Measurements from ENCODE around the gene BCKDHB.

BCKDHB gene

DNA sequence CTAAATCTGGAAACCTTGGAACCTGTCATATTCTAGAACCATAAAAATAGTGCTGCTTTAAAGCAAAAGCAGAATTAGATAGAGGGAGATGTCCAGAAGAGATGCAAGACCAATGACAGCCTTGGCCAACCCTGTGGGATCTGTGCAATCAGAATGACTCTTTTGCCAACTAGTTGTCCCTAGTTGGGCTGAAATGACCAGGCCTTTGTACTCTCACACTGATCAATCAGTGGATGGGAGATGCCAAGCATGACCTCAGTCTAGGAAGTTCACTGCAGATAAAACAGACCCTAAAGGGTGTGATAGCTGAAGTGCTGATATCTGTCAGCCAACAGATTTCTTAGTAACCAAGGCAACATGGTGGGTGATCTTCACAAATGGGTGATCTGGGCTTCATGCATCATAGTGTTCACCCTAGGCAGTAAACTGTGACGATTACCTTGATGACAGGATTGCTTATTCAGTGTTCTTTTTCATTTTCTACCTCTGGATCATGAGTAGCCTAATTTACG is 52.1 kb downstream of the BCKDHB start:
- TF ChIP-seq, protein P1, sequence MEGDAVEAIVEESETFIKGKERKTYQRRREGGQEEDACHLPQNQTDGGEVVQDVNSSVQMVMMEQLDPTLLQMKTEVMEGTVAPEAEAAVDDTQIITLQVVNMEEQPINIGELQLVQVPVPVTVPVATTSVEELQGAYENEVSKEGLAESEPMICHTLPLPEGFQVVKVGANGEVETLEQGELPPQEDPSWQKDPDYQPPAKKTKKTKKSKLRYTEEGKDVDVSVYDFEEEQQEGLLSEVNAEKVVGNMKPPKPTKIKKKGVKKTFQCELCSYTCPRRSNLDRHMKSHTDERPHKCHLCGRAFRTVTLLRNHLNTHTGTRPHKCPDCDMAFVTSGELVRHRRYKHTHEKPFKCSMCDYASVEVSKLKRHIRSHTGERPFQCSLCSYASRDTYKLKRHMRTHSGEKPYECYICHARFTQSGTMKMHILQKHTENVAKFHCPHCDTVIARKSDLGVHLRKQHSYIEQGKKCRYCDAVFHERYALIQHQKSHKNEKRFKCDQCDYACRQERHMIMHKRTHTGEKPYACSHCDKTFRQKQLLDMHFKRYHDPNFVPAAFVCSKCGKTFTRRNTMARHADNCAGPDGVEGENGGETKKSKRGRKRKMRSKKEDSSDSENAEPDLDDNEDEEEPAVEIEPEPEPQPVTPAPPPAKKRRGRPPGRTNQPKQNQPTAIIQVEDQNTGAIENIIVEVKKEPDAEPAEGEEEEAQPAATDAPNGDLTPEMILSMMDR (conservative IDR thresholded peaks at IDR 0.05; ENCODE audit: low read depth) = no peak
- DNase-seq (ENCODE audit: low spot score) = no peak
- ChIA-PET CTCF (no interaction called here), POLR2A (ENCODE audit: low non-redundant PET) (no interaction called here)
- H3K27ac ChIP-seq = no peak overlapping the region

DNA sequence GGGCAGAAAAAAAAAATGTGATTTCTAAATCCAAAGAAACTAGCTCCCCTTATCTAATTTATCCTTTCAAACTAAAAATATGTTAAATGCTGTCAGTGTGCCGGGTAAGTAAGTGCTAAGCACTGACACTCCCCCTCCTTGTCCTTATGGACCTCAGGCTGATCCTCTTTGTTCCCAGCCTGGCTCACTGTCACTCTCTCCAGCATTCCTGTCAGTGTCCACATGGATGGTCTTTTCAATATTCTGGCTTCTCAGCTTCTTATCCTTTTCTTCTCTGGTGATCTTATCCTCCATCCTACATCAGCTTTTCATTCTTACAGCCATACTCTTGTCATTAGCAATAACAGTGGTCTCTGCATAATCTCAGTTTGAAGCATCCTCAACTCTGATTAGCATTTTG is 55.0 kb downstream of the BCKDHB start:
- no peak overlapping the region for H3K27ac ChIP-seq
- TF ChIP-seq, protein P1 (conservative IDR thresholded peaks at IDR 0.05; ENCODE audit: low read depth) = no peak
- CTCF ChIA-PET = no interaction called here
- POLR2A ChIA-PET (ENCODE audit: low non-redundant PET) = no interaction called here
- no peak for DNase-seq (ENCODE audit: low spot score)

DNA sequence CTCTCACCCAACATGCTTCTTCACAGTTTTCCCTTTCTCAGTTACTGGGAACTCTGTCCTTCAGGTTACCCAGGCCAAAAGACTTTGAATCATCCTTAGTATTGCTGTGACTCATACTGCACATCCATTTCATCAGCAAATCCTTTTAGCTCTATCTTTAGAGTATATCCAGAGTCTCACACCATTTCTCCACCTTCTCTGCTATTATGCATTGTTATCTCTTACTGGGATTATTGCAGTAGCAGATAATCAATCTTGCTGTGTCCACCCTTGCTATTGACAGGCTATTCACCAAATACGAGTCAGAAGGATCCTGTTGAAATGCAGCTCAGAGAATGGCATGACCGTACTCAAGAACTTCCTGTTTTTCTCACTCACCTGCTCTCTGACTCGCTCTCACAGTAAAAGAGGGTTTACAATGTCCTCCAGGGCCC is 57.3 kb downstream of the BCKDHB start:
- CTCF ChIA-PET = no interaction called here
- DNase-seq (ENCODE audit: low spot score) = peak; percentile 57
- no peak overlapping the region for H3K27ac ChIP-seq

DNA sequence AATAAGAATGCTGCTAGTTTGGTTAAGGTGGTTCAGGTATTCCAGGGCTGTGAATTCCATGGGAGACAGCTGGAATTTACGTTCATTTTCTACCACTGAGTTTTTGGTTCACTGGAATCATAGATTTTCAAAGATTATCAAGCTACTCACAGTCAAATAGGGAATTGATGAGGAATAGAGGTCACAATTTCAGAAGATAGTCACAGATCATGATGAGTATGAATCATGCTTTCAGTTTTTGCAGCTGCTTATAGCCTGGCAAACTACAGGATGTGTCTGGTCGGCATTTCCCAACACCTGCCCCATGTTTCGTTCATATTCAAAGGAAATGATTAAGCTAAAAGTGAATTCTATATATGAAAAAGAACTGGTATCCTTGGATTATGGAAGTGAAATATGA is 58.7 kb downstream of the BCKDHB start:
- ChIA-PET CTCF (no interaction called here), POLR2A (ENCODE audit: low non-redundant PET) (no interaction called here)
- DNase-seq (ENCODE audit: low spot score) = peak; percentile 30
- TF ChIP-seq, protein P1 (conservative IDR thresholded peaks at IDR 0.05; ENCODE audit: low read depth) = no peak
- H3K27ac ChIP-seq = no peak overlapping the region

More for the DNA sequence above, 57.3 kb downstream of the BCKDHB start:
- POLR2A ChIA-PET (ENCODE audit: low non-redundant PET) = no interaction called here
- TF ChIP-seq, protein P1 (conservative IDR thresholded peaks at IDR 0.05; ENCODE audit: low read depth) = no peak

DNA sequence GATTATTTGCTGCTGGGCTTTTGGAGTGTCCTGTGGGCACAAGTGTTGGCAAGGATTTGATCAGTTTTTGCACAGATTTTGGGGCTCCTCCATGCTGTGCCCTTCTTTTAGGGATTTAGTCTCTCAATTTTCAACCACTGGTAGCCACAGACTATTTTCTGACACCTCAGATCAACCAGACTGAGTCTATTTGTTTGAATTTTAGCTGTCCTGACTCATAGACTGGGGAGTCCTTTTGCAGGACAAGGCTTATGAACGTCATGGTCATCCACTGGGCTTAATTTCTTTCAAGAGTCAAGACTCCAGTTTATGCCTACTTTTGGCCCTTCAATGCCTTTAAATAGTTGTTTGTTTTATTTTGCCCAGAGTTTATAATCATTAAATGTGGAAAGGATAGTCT is 59.3 kb downstream of the BCKDHB start:
- CTCF ChIA-PET = no interaction called here
- no peak for DNase-seq (ENCODE audit: low spot score)
- no peak overlapping the region for H3K27ac ChIP-seq
- TF ChIP-seq, protein P1 (conservative IDR thresholded peaks at IDR 0.05; ENCODE audit: low read depth) = no peak
- POLR2A ChIA-PET (ENCODE audit: low non-redundant PET) = no interaction called here

DNA sequence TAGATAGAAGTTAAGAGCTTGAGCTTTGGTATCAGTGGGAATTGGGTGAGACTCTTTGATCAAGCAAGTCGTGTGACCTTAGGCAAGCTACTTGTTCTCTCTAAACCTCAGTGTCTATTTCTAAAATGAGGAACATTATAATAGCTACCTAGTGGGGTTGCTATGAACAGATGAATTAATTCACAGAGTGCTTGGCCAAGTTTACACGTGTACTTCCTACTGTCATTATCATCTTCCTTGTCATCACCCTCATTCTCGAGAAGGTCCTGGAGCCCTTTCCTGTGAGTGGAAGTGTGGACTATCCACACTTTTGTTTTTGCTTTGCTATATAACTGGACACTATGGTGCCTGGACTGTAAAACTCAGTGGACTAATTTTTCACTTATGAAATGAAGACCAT is 64.0 kb downstream of the BCKDHB start:
- CTCF ChIA-PET = no interaction called here
- no peak for DNase-seq (ENCODE audit: low spot score)
- TF ChIP-seq, protein P1 (conservative IDR thresholded peaks at IDR 0.05; ENCODE audit: low read depth) = no peak
- POLR2A ChIA-PET (ENCODE audit: low non-redundant PET) = no interaction called here
- no peak overlapping the region for H3K27ac ChIP-seq

DNA sequence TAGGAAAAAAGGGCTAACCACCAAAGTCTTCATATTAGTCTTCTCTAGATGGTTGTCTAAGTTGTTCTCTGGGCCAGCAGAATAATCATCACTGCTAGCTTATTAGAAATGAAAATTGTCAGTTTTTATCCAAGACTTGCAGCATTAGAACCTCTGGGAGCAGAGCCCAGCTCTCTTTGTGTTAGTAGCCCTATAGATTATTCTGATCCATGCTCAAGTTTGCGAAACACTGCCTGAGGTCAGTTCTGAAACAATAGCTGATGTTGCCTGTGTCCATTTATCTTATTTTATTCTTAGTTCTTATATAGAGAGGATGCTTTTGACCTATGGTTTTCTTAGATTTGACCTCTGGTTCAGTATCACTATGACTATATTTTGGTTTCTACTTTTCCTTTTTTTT is 66.9 kb downstream of the BCKDHB start:
- ChIA-PET POLR2A (ENCODE audit: low non-redundant PET) (no interaction called here), CTCF (interaction anchor here (0.7 kb wide), 1 partner anchor 698 kb away, joined by 3 read pairs; no protein-coding TSS in a partner anchor)
- DNase-seq (ENCODE audit: low spot score) = no peak
- TF ChIP-seq, protein P1 (conservative IDR thresholded peaks at IDR 0.05; ENCODE audit: low read depth) = no peak
- H3K27ac ChIP-seq = no peak overlapping the region
